K562 (cell line): ENCODE results near the gene GGA3. TPM values are rescaled to one million over a fixed set of nuclear protein-coding genes. Genes with fewer than 3 reads are reported as not detected.

ENCODE experiments used
- AFF4 ChIP-seq: sonication (generic); formaldehyde crosslinking; IDR thresholded peaks from 2 replicates; pipeline ENCODE4 v1.8.0; 2023; ENCODE audit warnings: mild to moderate bottlenecking, missing genetic modification reagents
- ARID4B ChIP-seq: sonication (generic); formaldehyde crosslinking; IDR thresholded peaks from 2 replicates; pipeline ENCODE4 v1.8.0; 2022; ENCODE audit warnings: mild to moderate bottlenecking, missing genetic modification reagents
- CREBBP ChIP-seq: IDR thresholded peaks from one replicate; pipeline ENCODE4 v1.6.1; 2012; ENCODE audit warnings: low read depth, mild to moderate bottlenecking, control low read depth, inconsistent platforms, low read length
- EP300 ChIP-seq: IDR thresholded peaks from 2 replicates; pipeline ENCODE4 v1.6.1; 2012; ENCODE audit warnings: low read length, improper control_type of control experiment
- ETV1 ChIP-seq: fragments of 450-650 bp; conservative IDR thresholded peaks from 2 replicates; pipeline ENCODE4 v1.6.1; 2016; ENCODE audit warnings: missing genetic modification characterization, control low read depth, low read depth, missing compliant biosample characterization
- FOXK1 ChIP-seq: sonication (generic); formaldehyde crosslinking; IDR thresholded peaks from 2 replicates; pipeline ENCODE4 v1.8.0; 2022; ENCODE audit warnings: missing genetic modification reagents, mild to moderate bottlenecking, borderline replicate concordance
- FOXP4 ChIP-seq: sonication (generic); formaldehyde crosslinking; IDR thresholded peaks from 2 replicates; pipeline ENCODE4 v1.8.0; 2022; ENCODE audit warnings: mild to moderate bottlenecking, missing genetic modification reagents, borderline replicate concordance
- MLX ChIP-seq, 2 experiments: fragments of 450-650 bp in 1 of 2; sonication (generic) in 1 of 2; formaldehyde crosslinking; conservative IDR thresholded peaks; 2 replicates each; pipeline versions ENCODE4 v1.4.0 to v1.8.1; 2020 to 2022; ENCODE audit warnings: mild to moderate bottlenecking in 1 of 2, missing genetic modification reagents in 1 of 2
- PHF8 ChIP-seq: fragments of 200-600 bp; sonication (generic); IDR thresholded peaks from 2 replicates; pipeline ENCODE4 v1.6.1; 2012; ENCODE audit warnings: mixed run types, mild to moderate bottlenecking, inconsistent platforms, low read length, moderate library complexity, borderline replicate concordance
- SMARCE1 ChIP-seq: fragments of 450-650 bp; IDR thresholded peaks from 2 replicates; pipeline ENCODE4 v1.7.1; 2016; ENCODE audit warnings: mild to moderate bottlenecking
- SMC3 ChIP-seq: conservative IDR thresholded peaks from 2 replicates; pipeline ENCODE4 v1.6.1; 2011; ENCODE audit warnings: low read depth, low read length, improper control_type of control experiment; ENCODE audit not compliant: insufficient read depth
- SRSF1 ChIP-seq: fragments of 200-400 bp; formaldehyde crosslinking; IDR thresholded peaks from 2 replicates; pipeline ENCODE4 v1.6.1; 2017; ENCODE audit warnings: mild to moderate bottlenecking, low read depth, low read length, moderate library complexity
- TGIF2 ChIP-seq: sonication (generic); formaldehyde crosslinking; IDR thresholded peaks from 2 replicates; pipeline ENCODE4 v1.8.1; 2022; ENCODE audit warnings: mild to moderate bottlenecking, missing genetic modification reagents, moderate library complexity
- ZBTB7A ChIP-seq: IDR thresholded peaks from 2 replicates; pipeline ENCODE4 v1.6.1; 2011; ENCODE audit warnings: low read depth, mild to moderate bottlenecking, low read length, moderate library complexity, borderline replicate concordance; ENCODE audit not compliant: control insufficient read depth
- ZNF583 ChIP-seq: fragments of 250-450 bp; sonication (Bioruptor Pico); IDR thresholded peaks from 2 replicates; pipeline ENCODE4 v1.4.0; 2020
- polyA plus RNA-seq, 8 experiments: library from polyadenylated mRNA; depleted of rRNA in 4 of 8; stranded (reverse) in 5 of 8; unstranded in 3 of 8; fragments of >200 nt; fragmentation: Nextera tagmentation in 2 of 8; fragmentation: Illumina TruSeq in 1 of 8; extraction: Ambion mirVana in 2 of 8; extraction: Trizol in 1 of 8; gene quantifications; 2 replicates each; pipeline versions ENCODE4 v1.2.1 to v1.2.3, GENCODE V29; 2011 to 2014; ENCODE audit warnings: inconsistent platforms in 1 of 8, missing spikeins in 1 of 8
- total RNA-seq, 7 experiments: library from RNA; depleted of rRNA in 6 of 7; stranded (reverse); fragments of >200 nt in 6 of 7; fragmentation: Illumina TruSeq in 2 of 7; extraction: Trizol in 2 of 7; gene quantifications; 2 replicates each; pipeline versions ENCODE4 v1.2.1 to v1.2.3, GENCODE V29; 2011 to 2021; ENCODE audit warnings: low replicate concordance in 1 of 7

GGA3 gene
- total and polyA plus RNA-seq, 9 of the 15 experiments (the other 6 are each of a cell fraction or from before 2014, with no cell fraction given), result 5.7 to 64.9 (median 25.4) TPM

GRCh38 chr17:75271233-75271954 lies 10.0 kb upstream of the GGA3 start (continued):
- TF ChIP-seq AFF4 (CRISPR knock-in tag), result no peak
- no peak for TF ChIP-seq SRSF1
- TF ChIP-seq ZBTB7A, result peak; percentile 65; the same call in 1 of the 2 replicates
- peak; percentile 78; the same call in 1 of the 2 replicates for TF ChIP-seq PHF8
- TF ChIP-seq ETV1 (tag), result peak; percentile 37
- peak; percentile 81; the same call in 1 of the 2 replicates for TF ChIP-seq TGIF2 (CRISPR knock-in tag)
- peak; percentile 49; the same call in 1 of the 2 replicates for TF ChIP-seq SMC3
- 0 out of 4 replicates have a peak, but pooled peaks of 1 of the 2 experiments have one; percentile 26 for TF ChIP-seq MLX (CRISPR knock-in tag; conservative IDR thresholded peaks at IDR 0.05)
- no peak for TF ChIP-seq ZNF583 (CRISPR knock-in tag)
- peak; percentile 68; the same call in 1 of the 2 replicates for TF ChIP-seq FOXP4 (CRISPR knock-in tag)
- no peak for TF ChIP-seq CREBBP
- TF ChIP-seq ARID4B (CRISPR knock-in tag), result peak; percentile 90
- no peak for TF ChIP-seq EP300
- no peak for TF ChIP-seq FOXK1 (CRISPR knock-in tag)
- TF ChIP-seq SMARCE1, result no peak
